ENCODE data around the gene NUP43.

The NUP43 gene

DNA sequence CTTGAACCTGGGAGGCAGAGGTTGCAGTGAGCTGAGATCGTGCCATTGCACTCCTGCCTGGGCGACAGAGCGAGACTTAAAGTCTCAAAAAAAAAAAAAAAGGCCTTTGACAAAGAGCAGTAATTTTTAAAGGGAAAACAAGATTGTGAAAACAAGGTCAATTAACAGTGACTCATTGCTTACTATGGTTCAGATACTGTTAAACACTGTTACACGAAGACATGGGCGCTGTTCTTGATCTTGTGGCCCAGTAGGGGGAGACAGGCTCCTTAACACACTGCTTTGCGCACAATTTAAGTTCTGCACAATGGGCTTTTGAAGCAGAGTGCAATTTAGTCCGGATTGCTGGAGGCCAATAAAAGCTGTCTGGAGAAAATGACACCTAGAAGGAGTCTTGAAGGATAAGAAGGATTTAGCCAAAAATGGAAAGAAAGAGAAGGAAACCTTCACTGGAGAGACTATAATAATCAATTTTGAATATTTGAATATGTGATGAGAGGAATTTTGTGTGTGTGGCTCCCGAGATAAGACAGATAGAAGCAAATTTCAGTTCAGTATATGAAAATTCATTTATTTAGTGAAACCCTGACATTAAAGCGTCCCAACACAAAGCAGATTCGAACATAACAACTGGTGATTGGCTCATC, 22.4 kb downstream of the NUP43 start:
- no peaks in the 10 kb centered on the region for H3K4me1 Mint-ChIP-seq
- H3K27ac Mint-ChIP-seq, result no peak overlapping the region
- H3K27me3 Mint-ChIP-seq (ENCODE audit: low read depth), result no peaks in the 10 kb centered on the region
- TF ChIP-seq, protein P1, sequence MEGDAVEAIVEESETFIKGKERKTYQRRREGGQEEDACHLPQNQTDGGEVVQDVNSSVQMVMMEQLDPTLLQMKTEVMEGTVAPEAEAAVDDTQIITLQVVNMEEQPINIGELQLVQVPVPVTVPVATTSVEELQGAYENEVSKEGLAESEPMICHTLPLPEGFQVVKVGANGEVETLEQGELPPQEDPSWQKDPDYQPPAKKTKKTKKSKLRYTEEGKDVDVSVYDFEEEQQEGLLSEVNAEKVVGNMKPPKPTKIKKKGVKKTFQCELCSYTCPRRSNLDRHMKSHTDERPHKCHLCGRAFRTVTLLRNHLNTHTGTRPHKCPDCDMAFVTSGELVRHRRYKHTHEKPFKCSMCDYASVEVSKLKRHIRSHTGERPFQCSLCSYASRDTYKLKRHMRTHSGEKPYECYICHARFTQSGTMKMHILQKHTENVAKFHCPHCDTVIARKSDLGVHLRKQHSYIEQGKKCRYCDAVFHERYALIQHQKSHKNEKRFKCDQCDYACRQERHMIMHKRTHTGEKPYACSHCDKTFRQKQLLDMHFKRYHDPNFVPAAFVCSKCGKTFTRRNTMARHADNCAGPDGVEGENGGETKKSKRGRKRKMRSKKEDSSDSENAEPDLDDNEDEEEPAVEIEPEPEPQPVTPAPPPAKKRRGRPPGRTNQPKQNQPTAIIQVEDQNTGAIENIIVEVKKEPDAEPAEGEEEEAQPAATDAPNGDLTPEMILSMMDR (IDR thresholded peaks at IDR 0.05; ENCODE audit: unreplicated experiment in 3 of 3), result peak; percentile 54 to 58 (median 56)
- no peak overlapping the region for H3K4me3 Mint-ChIP-seq
- no peaks in the 10 kb centered on the region for H3K9me3 Mint-ChIP-seq
- H3K36me3 Mint-ChIP-seq (ENCODE audit: low read depth), result peaks cover 31% of the 10 kb centered on the region

DNA sequence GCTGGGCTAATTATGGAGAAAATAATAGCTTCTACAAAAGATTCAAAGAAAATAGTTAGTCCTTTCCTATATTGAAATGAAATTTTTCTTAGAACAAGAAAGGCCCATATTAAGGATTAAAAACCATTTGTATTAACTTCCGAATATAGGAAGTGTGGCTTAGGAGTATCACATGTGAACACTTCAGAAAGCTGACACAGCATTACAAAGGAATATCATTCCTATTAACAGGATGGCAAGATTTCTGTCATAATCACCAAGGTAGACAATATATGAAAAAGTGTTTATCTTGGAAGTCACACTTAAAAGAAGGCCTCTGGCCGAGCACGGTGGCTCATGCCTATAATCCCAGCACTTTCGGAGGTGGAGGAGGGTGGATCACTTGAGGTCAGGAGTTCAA, 23.1 kb downstream of the NUP43 start:
- Mint-ChIP-seq H3K9me3 (no peaks in the 10 kb centered on the region), H3K4me1 (peaks cover 3% of the 10 kb centered on the region), H3K36me3 (ENCODE audit: low read depth) (peaks cover 25% of the 10 kb centered on the region), H3K27me3 (ENCODE audit: low read depth) (no peaks in the 10 kb centered on the region), H3K27ac (no peak overlapping the region), H3K4me3 (no peak overlapping the region)
- TF ChIP-seq, protein P1 (IDR thresholded peaks at IDR 0.05; ENCODE audit: unreplicated experiment in 3 of 3), result no peak

DNA sequence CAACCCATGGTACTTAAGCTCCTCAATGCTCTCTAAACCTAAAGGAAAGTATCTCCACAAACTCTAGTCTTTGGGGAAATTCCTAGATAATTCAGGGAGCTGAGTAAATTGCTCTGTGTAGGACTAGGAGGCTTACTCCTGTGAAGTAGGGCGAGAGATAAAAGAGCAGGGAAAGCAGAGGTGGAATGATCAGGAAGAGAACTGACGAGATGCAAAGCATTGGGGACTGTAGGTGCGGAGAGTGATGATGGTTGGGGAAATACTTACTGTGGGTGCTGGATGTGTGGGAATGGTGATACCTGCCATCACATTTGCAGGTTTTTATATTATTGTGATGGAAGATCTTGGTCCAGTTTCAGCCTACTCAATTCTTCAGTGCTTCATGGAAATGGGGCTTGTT, 26.8 kb downstream of the NUP43 start:
- Mint-ChIP-seq H3K9me3 (no peaks in the 10 kb centered on the region), H3K4me1 (peaks cover 22% of the 10 kb centered on the region), H3K4me3 (peak overlapping the region; percentile 68 to 76 (median 68)), H3K27ac (peak overlapping the region; percentile 17 to 86 (median 84)), H3K36me3 (ENCODE audit: low read depth) (peaks cover 8% of the 10 kb centered on the region), H3K27me3 (ENCODE audit: low read depth) (no peaks in the 10 kb centered on the region)
- TF ChIP-seq, protein P1 (IDR thresholded peaks at IDR 0.05; ENCODE audit: unreplicated experiment in 3 of 3), result no peak

DNA sequence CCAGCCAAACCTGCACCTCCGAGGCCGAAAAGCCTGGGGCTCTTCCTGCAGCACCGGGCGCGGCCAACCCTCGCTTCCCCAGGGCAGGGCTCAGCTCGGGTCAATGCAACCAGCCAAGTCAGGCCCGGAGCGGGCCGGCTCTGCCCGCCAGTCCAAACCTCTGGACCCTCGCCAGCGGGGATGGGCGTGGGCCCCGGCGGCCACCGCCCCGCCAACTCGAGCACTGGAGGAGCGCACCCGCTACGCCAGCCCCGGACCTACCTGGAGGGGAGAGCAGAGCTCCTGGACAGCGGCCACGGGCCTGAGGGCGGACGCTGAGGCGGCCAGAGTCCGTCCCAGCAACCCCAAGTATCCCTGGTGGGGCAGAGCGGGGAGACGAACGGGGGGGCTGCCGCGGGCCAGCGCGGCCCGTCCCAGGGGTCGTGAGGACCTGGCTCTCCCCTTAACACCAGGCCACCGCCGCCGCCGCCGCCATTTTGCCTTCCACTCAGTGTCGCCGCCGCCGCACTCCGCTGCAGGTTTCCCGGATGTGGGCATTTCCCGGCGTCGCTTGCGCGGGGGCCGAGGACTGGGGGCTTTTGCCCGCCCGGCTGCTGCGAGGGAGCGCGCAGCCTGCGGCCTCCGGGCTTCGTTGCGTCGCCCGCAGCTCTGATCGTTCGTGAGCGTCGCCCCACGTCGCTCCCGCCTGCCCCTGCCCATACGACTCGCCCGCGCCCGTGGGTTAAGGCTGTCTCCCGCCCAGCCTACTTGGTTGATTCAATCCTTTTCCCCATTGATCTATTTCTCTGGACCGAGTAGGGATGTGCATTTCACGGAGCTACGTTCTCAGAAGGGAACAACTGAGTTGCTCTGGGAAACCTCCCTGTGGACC, 28.5 kb downstream of the NUP43 start, which contains the start of gene LATS1:
Gene LATS1 (minus strand): TSS at position 514 of the 871 bp plus-strand sequence. CDS start 15,975 bp downstream, outside the sequence.
- Mint-ChIP-seq H3K27me3 (ENCODE audit: low read depth) (no peaks in the 10 kb centered on the region), H3K36me3 (ENCODE audit: low read depth) (peaks cover 12% of the 10 kb centered on the region), H3K27ac (peak within 1 kb of the TSS; percentile 96 to 98 (median 96)), H3K4me1 (peaks cover 22% of the 10 kb centered on the region), H3K9me3 (no peaks in the 10 kb centered on the region), H3K4me3 (peak within 1 kb of the TSS; percentile 86 to 91 (median 90))
- TF ChIP-seq, protein P1 (IDR thresholded peaks at IDR 0.05; ENCODE audit: unreplicated experiment in 3 of 3), result no peak

DNA sequence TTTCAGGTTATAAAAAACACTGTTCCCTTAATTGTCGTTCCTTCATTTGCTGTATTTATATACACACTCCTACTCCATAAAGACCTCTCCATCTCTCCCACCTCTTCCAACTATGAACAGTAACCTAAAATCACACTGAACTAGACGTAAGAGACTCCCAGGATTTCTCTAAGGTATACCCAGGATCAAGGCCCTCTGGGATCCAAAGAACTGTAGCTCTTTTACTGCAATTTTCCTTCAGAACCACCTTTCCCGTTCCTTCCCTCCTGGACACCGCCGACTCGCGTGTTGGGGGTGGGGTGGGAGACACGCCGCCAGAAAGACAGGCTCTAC, 29.1 kb downstream of the NUP43 start:
- TF ChIP-seq, protein P1 (IDR thresholded peaks at IDR 0.05; ENCODE audit: unreplicated experiment in 3 of 3), result no peak
- Mint-ChIP-seq H3K27ac (peak overlapping the region; percentile 96 to 98 (median 96)), H3K9me3 (no peaks in the 10 kb centered on the region), H3K4me1 (peaks cover 22% of the 10 kb centered on the region), H3K4me3 (peak overlapping the region; percentile 86 to 91 (median 90)), H3K36me3 (ENCODE audit: low read depth) (peaks cover 12% of the 10 kb centered on the region), H3K27me3 (ENCODE audit: low read depth) (no peaks in the 10 kb centered on the region)
